ENCODE data around the gene ABHD11.
"Not testable (repeated sequence)": the region's sequence is repeated elsewhere in the genome, so short reads cannot be mapped to it uniquely, and the experiment has no call there.

The ABHD11 gene

DNA sequence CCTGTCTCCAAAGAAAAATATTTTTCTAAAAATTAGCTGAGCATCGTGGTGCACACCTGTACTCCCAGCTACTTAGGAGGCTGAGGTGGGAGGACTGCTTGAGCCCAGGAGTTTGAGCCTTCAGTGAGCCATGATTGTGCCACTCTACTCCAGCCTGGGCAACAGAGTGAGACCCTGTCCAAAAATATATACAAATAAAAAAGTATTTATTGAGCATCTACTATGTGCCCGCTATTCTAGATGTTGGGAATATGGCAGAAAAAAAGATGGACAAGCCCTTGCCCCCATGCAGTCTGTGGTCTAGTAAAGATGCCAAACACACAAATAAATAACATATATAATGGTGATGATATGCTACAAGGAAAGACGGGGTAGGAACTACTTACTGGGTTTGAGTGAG is 14.8 kb downstream of the ABHD11 start:
- no peak overlapping the region for H3K4me3 ChIP-seq (ENCODE audit: low read length)
- H3K4me1 ChIP-seq (ENCODE audit: control insufficient read depth, insufficient read depth, low read length) = peaks cover 8% of the 10 kb centered on the region
- no peak overlapping the region for H3K27ac ChIP-seq (ENCODE audit: low read depth, low read length)
- no peak overlapping the region for H3K9ac ChIP-seq (ENCODE audit: low read length)
- no peaks in the 10 kb centered on the region for H3K27me3 ChIP-seq (ENCODE audit: control insufficient read depth, insufficient read depth, low read length)
- no peaks in the 10 kb centered on the region for H3K36me3 ChIP-seq (ENCODE audit: control insufficient read depth, insufficient read depth, low read length)

DNA sequence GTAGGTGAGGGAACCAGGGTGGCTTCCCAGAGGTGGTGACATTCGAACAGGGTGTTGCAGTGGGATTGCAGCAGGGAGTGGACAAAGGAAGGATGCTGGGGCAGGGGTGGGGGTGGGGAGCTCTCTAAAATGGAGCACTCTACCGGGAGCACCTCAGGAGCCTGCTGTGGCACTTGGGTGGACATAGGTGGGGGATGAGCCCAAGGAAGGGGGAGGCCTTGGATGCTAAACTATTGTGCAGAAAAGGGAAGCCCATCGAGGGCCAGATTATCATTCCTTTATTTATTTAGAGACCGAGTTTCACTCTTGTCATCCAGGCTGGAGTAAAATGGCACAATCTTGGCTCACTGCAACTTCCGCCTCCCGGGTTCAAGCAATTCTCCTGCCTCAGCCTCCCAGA is 15.8 kb downstream of the ABHD11 start:
- Histone ChIP-seq H3K4me3 (ENCODE audit: low read length) (no peak overlapping the region), H3K36me3 (ENCODE audit: control insufficient read depth, insufficient read depth, low read length) (no peaks in the 10 kb centered on the region), H3K27ac (ENCODE audit: low read depth, low read length) (no peak overlapping the region), H3K27me3 (ENCODE audit: control insufficient read depth, insufficient read depth, low read length) (no peaks in the 10 kb centered on the region), H3K9ac (ENCODE audit: low read length) (no peak overlapping the region), H3K4me1 (ENCODE audit: control insufficient read depth, insufficient read depth, low read length) (peaks cover 16% of the 10 kb centered on the region)

DNA sequence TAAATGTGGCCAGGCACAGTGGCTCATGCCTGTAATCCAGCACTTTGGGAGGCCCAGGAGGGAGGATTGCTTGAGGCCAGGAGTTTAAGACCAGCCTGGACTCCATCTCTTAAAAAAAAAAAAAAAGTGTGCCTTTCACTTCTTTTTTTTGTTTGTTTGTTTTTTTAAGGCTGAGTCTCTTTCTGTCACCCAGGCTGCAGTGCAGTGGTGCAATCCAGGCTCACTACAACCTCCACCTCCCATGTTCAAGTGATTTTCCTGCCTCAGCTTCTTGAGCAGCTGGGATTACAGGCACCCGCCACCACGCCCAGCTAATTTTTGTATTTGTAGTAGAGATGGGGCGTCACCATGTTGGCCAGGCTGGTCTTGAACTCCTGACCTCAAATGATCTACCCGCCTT is 16.4 kb downstream of the ABHD11 start:
- H3K27me3 ChIP-seq (ENCODE audit: control insufficient read depth, insufficient read depth, low read length); H3K36me3 ChIP-seq (ENCODE audit: control insufficient read depth, insufficient read depth, low read length); H3K27ac ChIP-seq (ENCODE audit: low read depth, low read length); H3K4me3 ChIP-seq (ENCODE audit: low read length); H3K9ac ChIP-seq (ENCODE audit: low read length): not testable (repeated sequence)
- peaks cover 21% of the 10 kb centered on the region for H3K4me1 ChIP-seq (ENCODE audit: control insufficient read depth, insufficient read depth, low read length)

DNA sequence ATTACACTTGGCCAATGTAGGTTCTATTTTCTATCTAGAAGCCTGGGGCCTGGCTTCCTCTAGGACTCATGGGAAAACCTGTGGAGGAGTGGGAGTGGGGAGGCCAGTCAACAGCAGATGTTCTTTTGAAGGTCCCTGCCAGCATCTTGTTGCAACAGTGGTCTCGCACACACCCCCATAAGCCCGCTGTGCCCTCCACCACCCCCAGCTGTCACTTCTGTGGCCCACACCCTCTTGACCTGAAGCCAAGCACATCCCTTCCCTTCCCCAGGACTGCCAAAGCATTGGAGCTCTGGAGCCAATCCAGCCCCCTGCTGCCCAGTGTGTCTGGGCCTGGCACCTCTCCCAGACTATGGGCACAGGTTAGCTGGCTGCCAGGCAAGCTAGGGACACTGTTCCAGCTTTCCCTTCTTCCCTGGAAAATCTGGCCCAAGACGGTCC is 17.2 kb downstream of the ABHD11 start:
- no peak overlapping the region for H3K9ac ChIP-seq (ENCODE audit: low read length)
- peak overlapping the region; percentile 61 for H3K27ac ChIP-seq (ENCODE audit: low read depth, low read length)
- H3K36me3 ChIP-seq (ENCODE audit: control insufficient read depth, insufficient read depth, low read length) = no peaks in the 10 kb centered on the region
- no peaks in the 10 kb centered on the region for H3K27me3 ChIP-seq (ENCODE audit: control insufficient read depth, insufficient read depth, low read length)
- H3K4me3 ChIP-seq (ENCODE audit: low read length) = no peak overlapping the region
- peaks cover 26% of the 10 kb centered on the region for H3K4me1 ChIP-seq (ENCODE audit: control insufficient read depth, insufficient read depth, low read length)

DNA sequence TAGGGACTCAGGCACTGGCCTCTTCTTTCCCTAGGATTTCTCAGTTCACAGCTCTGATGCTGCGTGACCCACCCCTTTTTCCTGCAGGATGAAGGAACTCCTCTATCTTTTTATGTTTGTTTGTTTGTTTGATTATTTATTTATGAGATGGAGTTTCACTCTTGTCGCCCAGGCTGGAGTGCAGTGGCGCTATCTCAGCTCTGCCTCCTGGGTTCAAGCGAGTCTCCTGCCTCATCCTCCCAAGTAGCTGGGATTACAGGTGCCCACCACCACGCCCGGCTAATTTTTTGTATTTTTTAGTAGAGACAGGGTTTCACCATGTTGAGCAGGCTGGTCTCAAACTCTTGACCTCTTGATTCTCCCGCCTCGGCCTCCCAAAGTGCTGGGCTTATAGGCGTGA is 18.2 kb downstream of the ABHD11 start:
- not testable (repeated sequence) for H3K9ac ChIP-seq (ENCODE audit: low read length); H3K27ac ChIP-seq (ENCODE audit: low read depth, low read length); H3K4me3 ChIP-seq (ENCODE audit: low read length); H3K36me3 ChIP-seq (ENCODE audit: control insufficient read depth, insufficient read depth, low read length); H3K27me3 ChIP-seq (ENCODE audit: control insufficient read depth, insufficient read depth, low read length)
- peaks cover 36% of the 10 kb centered on the region for H3K4me1 ChIP-seq (ENCODE audit: control insufficient read depth, insufficient read depth, low read length)

DNA sequence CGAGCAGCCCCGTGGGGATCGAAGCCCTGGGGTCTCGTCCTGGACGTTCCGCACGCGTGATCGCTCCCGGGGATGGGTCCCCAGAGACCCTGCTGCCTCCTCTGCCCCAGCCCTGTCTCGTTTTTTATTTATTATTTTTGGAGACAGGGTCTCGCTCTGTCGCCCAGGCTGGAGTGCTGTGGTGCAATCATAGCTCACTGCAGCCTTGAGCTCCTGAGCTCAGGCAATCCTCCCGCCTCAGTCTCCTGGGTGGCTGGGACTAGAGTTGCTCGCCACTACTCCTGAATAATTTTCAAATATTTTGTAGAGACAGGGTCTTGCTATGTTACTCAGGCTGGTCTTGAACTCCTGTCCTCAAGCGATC is 18.8 kb downstream of the ABHD11 start:
- Histone ChIP-seq H3K4me3 (ENCODE audit: low read length) (peak overlapping the region; percentile 60), H3K27me3 (ENCODE audit: control insufficient read depth, insufficient read depth, low read length) (no peaks in the 10 kb centered on the region), H3K9ac (ENCODE audit: low read length) (no peak overlapping the region), H3K36me3 (ENCODE audit: control insufficient read depth, insufficient read depth, low read length) (no peaks in the 10 kb centered on the region), H3K27ac (ENCODE audit: low read depth, low read length) (no peak overlapping the region), H3K4me1 (ENCODE audit: control insufficient read depth, insufficient read depth, low read length) (peaks cover 37% of the 10 kb centered on the region)

DNA sequence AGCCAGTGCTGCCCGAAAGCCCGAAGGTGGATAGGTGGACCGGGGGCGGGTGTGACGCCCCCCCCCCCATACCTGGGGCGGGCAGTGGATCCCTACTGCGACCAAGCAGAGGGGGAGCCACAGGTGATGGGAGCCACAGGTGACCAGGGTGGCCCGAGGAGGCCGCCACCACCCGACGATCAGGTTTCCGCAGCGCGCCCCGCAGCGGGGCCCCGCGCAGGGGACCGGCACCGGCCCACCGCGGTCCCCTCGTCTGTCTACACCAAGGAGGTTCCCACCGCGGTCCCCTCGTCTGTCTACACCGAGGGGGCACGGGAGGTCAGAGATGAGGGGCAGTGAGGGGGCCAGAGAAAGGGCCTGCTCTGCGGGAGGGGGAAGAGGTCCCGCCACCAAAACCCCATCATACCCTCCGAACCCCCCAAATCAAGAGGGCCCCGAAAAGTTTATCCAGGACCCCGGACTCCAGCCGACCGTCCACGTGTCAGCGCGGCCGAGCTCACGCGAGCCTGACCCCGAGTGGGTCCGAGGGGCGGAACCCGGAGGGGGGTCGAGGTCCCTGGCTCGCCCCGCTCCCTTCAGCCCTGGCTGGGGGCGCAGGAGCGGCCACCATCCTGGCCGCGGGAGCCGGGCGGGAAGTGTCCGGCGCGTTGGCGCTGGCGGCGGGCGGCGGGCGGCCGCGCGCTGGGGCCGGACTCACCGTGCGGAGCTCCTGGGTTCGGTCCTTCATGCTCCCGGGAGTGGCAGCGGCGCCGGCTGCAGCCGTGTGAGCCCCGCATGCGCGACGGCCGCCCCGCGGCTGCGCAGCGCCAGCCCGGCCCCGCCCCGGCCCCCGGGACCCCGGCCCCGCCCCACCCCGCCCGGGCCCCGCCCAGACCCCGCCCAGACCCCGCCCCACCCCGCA is 19.4 kb downstream of the ABHD11 start, which contains the start of gene STX1A:
Gene STX1A (minus strand): TSS at position 765 of the 901 bp plus-strand sequence. CDS start 38 bp downstream, at position 727.
- H3K36me3 ChIP-seq (ENCODE audit: control insufficient read depth, insufficient read depth, low read length) = no peaks in the 10 kb centered on the region
- peak within 1 kb of the TSS; percentile 80 for H3K4me3 ChIP-seq (ENCODE audit: low read length)
- no peaks in the 10 kb centered on the region for H3K27me3 ChIP-seq (ENCODE audit: control insufficient read depth, insufficient read depth, low read length)
- peak within 1 kb of the TSS; percentile 56 for H3K9ac ChIP-seq (ENCODE audit: low read length)
- peaks cover 37% of the 10 kb centered on the region for H3K4me1 ChIP-seq (ENCODE audit: control insufficient read depth, insufficient read depth, low read length)
- H3K27ac ChIP-seq (ENCODE audit: low read depth, low read length) = no peak within 1 kb of the TSS

DNA sequence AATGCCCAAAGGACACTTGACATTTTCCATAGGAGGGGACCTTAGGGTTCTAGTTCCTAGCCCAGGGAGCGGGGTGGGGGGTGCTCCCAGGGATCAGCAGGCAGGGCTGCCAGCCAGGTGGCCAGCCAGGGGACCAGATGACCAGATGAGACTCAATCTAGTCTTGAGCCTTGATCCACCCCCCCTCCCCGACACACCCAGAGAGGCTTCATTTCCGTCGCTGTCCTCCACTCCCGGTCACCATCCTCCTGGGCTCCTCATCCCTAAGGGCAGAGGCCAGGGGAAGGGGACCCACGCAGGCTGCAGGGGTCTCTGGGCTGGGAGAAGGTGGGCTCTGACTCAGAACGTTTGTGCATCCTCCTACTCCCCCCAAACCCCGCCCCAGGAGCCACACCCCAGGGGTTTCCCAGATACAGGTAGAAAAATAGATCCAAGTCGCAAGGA is 20.1 kb downstream of the ABHD11 start:
- H3K4me1 ChIP-seq (ENCODE audit: control insufficient read depth, insufficient read depth, low read length) = peaks cover 37% of the 10 kb centered on the region
- H3K27me3 ChIP-seq (ENCODE audit: control insufficient read depth, insufficient read depth, low read length) = no peaks in the 10 kb centered on the region
- no peak overlapping the region for H3K9ac ChIP-seq (ENCODE audit: low read length)
- no peaks in the 10 kb centered on the region for H3K36me3 ChIP-seq (ENCODE audit: control insufficient read depth, insufficient read depth, low read length)
- peak overlapping the region; percentile 80 for H3K4me3 ChIP-seq (ENCODE audit: low read length)
- no peak overlapping the region for H3K27ac ChIP-seq (ENCODE audit: low read depth, low read length)

DNA sequence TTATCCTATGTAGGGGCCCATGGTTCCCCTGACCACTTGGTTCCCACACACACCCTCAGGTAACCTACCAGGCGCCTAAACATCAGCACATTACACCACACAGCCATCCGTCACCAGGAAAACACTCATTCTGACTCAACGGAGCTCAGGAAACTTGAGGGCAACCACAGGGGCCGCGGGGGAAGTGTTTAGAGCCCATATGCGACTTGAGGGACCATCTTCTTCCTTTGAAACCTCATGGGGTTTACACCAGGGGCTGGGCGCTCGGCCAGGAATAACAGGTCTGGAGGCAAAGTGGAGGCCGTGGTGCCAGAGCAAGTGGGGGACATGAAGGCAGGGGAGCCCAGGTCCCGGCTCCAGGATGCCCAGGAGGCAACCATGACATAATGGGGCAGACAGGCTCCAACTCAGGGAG is 20.6 kb downstream of the ABHD11 start:
- peaks cover 37% of the 10 kb centered on the region for H3K4me1 ChIP-seq (ENCODE audit: control insufficient read depth, insufficient read depth, low read length)
- peak overlapping the region; percentile 80 for H3K4me3 ChIP-seq (ENCODE audit: low read length)
- no peaks in the 10 kb centered on the region for H3K27me3 ChIP-seq (ENCODE audit: control insufficient read depth, insufficient read depth, low read length)

DNA sequence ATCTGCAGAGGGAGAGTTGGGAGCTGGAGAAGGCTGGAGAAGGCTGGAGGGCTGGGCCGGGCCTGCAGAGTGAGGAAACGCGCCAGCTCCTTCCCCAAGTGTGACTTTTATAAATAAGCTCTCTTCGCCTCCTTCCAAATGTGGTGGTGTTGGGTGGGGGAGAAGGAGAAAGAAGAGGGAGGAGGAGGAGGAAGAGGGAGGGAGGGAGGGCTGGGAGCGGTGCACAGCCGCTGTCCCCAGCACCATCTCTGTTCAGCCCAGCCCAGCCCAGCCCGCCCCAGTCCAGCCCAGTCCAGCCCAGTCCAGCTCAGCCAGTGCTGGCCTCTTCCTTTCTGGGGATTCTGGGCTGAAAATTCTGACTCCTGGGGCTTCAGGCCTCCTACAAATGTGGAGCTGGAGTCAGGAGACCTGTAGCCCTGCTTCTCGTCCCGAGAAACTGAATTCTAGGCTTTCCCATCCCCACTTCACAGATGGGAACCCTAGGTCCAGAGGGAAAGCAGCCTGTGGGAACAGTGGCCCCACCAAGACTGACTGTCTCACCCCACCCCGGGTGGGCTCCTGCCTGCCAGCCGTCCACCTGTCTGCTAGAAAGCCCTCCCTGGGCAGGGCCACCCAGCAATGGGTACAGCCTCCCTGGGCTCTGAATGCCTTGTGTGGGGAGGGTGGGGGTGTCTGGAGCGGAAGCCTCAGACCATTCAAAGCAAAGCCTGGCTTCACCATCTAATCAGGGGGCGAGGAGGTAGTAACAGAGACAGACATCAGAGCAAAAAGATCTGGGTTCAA is 21.4 kb downstream of the ABHD11 start:
- H3K27ac ChIP-seq (ENCODE audit: low read depth, low read length) = peak overlapping the region; percentile 55
- H3K27me3 ChIP-seq (ENCODE audit: control insufficient read depth, insufficient read depth, low read length) = no peaks in the 10 kb centered on the region
- H3K9ac ChIP-seq (ENCODE audit: low read length) = no peak overlapping the region
- no peaks in the 10 kb centered on the region for H3K36me3 ChIP-seq (ENCODE audit: control insufficient read depth, insufficient read depth, low read length)
- peaks cover 37% of the 10 kb centered on the region for H3K4me1 ChIP-seq (ENCODE audit: control insufficient read depth, insufficient read depth, low read length)
- peak overlapping the region; percentile 41 for H3K4me3 ChIP-seq (ENCODE audit: low read length)

More for the DNA sequence above, 20.6 kb downstream of the ABHD11 start:
- Histone ChIP-seq H3K9ac (ENCODE audit: low read length) (no peak overlapping the region), H3K36me3 (ENCODE audit: control insufficient read depth, insufficient read depth, low read length) (no peaks in the 10 kb centered on the region), H3K27ac (ENCODE audit: low read depth, low read length) (peak overlapping the region; percentile 55)

DNA sequence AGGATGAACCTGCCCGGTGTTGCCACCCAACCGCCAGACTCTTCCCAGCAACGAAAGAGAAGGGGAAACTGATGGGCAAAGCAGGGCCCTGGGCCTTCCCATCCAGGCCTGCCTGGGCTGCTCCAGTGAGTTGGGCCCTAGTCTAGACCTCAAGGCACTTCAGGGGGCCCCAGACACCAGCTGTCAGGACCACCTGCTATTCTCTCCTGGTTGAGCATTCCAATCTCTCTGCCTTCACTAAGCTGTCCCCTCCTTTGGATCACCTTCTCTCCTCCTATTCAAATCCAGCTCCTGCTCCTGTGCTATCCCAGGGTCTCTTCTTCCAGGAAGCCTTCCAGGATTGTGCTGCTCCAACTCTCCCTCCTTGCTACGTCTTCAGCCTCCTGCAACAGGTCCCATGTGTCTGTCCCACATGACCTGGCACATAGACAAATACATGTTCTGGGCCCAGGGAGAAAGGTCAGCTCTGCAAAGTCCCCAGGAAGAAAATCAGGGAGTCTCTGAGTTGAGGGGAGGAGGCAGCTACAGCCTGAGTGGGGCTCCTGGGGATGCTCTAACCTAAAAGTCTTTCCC is 22.2 kb downstream of the ABHD11 start:
- H3K9ac ChIP-seq (ENCODE audit: low read length) = no peak overlapping the region
- H3K36me3 ChIP-seq (ENCODE audit: control insufficient read depth, insufficient read depth, low read length) = no peaks in the 10 kb centered on the region
- no peak overlapping the region for H3K4me3 ChIP-seq (ENCODE audit: low read length)
- H3K4me1 ChIP-seq (ENCODE audit: control insufficient read depth, insufficient read depth, low read length) = peaks cover 37% of the 10 kb centered on the region
- peak overlapping the region; percentile 55 for H3K27ac ChIP-seq (ENCODE audit: low read depth, low read length)
- no peaks in the 10 kb centered on the region for H3K27me3 ChIP-seq (ENCODE audit: control insufficient read depth, insufficient read depth, low read length)

DNA sequence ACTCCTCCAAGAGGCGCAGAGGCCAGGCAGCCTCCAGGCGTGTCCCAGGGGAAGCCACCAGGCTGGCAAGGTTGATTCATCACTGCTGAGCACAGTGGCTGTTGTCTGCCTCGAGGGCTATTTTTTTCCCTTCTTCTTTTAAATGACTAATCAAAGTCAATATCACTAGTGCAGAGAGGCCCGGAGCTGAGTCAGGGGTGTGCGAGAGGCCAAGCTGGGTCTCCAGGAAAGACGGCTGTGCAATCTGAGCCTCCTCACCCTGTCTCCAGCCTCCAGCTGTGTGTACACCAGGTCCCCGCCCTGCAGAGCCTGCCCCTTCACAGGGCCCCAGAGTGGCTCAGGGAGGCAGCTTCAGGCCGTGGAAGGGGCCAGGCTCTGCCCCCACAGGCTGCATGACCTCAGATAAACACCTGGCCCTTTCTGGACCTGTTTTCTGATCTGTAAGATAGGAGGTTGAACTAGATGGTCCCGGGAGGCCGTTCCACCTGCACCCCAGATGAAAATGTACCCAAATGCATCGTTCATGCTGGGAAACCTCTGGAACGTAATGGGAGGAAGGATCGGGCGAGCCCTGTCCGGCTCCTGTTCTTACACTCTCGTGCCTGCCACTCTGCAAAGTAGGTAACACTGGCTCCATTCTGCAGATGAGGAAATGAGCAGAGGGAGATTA is 22.8 kb downstream of the ABHD11 start:
- no peaks in the 10 kb centered on the region for H3K36me3 ChIP-seq (ENCODE audit: control insufficient read depth, insufficient read depth, low read length)
- no peak overlapping the region for H3K4me3 ChIP-seq (ENCODE audit: low read length)
- H3K9ac ChIP-seq (ENCODE audit: low read length) = no peak overlapping the region
- H3K27me3 ChIP-seq (ENCODE audit: control insufficient read depth, insufficient read depth, low read length) = no peaks in the 10 kb centered on the region
- H3K4me1 ChIP-seq (ENCODE audit: control insufficient read depth, insufficient read depth, low read length) = peaks cover 33% of the 10 kb centered on the region
- peak overlapping the region; percentile 55 for H3K27ac ChIP-seq (ENCODE audit: low read depth, low read length)

All from rectal smooth muscle tissue (tissue), 1 donor.